Neural progenitor cell (in vitro differentiated cells): Measurements from ENCODE around the gene CYBC1. TPM values are rescaled to one million over a fixed set of nuclear protein-coding genes. Genes with fewer than 3 reads are reported as not detected.

Experiments used
- DNase-seq: peaks from one replicate; pipeline ENCODE4 v3.0.0-alpha.2; 2016; ENCODE audit warnings: low spot score
- H2AFZ ChIP-seq: fragments of 200-600 bp; sonication (generic); replicated peaks from 2 replicates; pipeline ENCODE4 v1.6.1; 2016; ENCODE audit warnings: antibody characterized with exemption
- H3F3A ChIP-seq: fragments of 200-600 bp; sonication (generic); 2 replicates; pipeline ENCODE4 v1.6.1; 2016; ENCODE audit warnings: antibody characterized with exemption, low read depth
- H3K27ac ChIP-seq: fragments of 200-600 bp; sonication (generic); 2 replicates; pipeline ENCODE4 v1.5.1; 2016; ENCODE audit warnings: mild to moderate bottlenecking
- H3K27me3 ChIP-seq: fragments of 200-600 bp; sonication (generic); 2 replicates; pipeline ENCODE4 v1.6.1; 2016; ENCODE audit warnings: mild to moderate bottlenecking, moderate library complexity
- H3K36me3 ChIP-seq: fragments of 200-600 bp; sonication (generic); 2 replicates; pipeline ENCODE4 v1.5.1; 2016
- H3K4me1 ChIP-seq: fragments of 200-600 bp; sonication (generic); 2 replicates; pipeline ENCODE4 v1.6.1; 2016; ENCODE audit warnings: mixed run types
- H3K4me2 ChIP-seq: fragments of 200-600 bp; sonication (generic); 2 replicates; pipeline ENCODE4 v1.6.1; 2016
- H3K4me3 ChIP-seq: fragments of 200-600 bp; sonication (generic); 2 replicates; pipeline ENCODE4 v1.5.1; 2016
- H3K79me2 ChIP-seq: fragments of 200-600 bp; sonication (generic); 2 replicates; pipeline ENCODE4 v1.6.1; 2016; ENCODE audit warnings: low read depth
- H3K9ac ChIP-seq: fragments of 200-600 bp; sonication (generic); 2 replicates; pipeline ENCODE4 v1.6.1; 2016
- H3K9me3 ChIP-seq: fragments of 200-600 bp; sonication (generic); 2 replicates; pipeline ENCODE4 v1.5.1; 2016; ENCODE audit warnings: low read depth
- H4K20me1 ChIP-seq: fragments of 200-600 bp; sonication (generic); 2 replicates; pipeline ENCODE4 v1.6.1; 2016; ENCODE audit warnings: low read depth
- H3K27ac Mint-ChIP-seq: 3 replicates; pipeline ENCODE4 v1.8.0; 2021; ENCODE audit warnings: mixed read lengths
- H3K27me3 Mint-ChIP-seq: 2 replicates; pipeline ENCODE4 v1.8.0; 2022; ENCODE audit warnings: low read depth, mild to moderate bottlenecking, inconsistent platforms, moderate library complexity, mixed read lengths; ENCODE audit not compliant: insufficient read depth
- H3K36me3 Mint-ChIP-seq: 3 replicates; pipeline ENCODE4 v1.8.0; 2021; ENCODE audit warnings: mixed read lengths
- H3K4me1 Mint-ChIP-seq: 3 replicates; pipeline ENCODE4 v1.8.0; 2021; ENCODE audit warnings: mixed read lengths
- H3K4me3 Mint-ChIP-seq: 3 replicates; pipeline ENCODE4 v1.8.0; 2021; ENCODE audit warnings: mild to moderate bottlenecking, moderate library complexity, mixed read lengths
- H3K9me3 Mint-ChIP-seq: 3 replicates; pipeline ENCODE4 v1.8.0; 2020; ENCODE audit warnings: mixed read lengths
- CTCF ChIP-seq: fragments of 200-600 bp; sonication (generic); IDR thresholded peaks from 2 replicates; pipeline ENCODE4 v1.5.1; 2017; ENCODE audit warnings: antibody characterized with exemption, mild to moderate bottlenecking
- EZH2 ChIP-seq: fragments of 200-600 bp; sonication (generic); IDR thresholded peaks from 2 replicates; pipeline ENCODE4 v1.6.1; 2017; ENCODE audit warnings: antibody characterized with exemption, mild to moderate bottlenecking, moderate library complexity
- EZH2phosphoT487 ChIP-seq: fragments of 200-600 bp; sonication (generic); IDR thresholded peaks from 2 replicates; pipeline ENCODE4 v1.6.1; 2017; ENCODE audit warnings: antibody characterized with exemption
- total RNA-seq: library from RNA; depleted of rRNA; stranded (reverse); fragments of >200 nt; gene quantifications from 2 replicates; pipeline ENCODE4 v1.2.3, GENCODE V29; 2015; ENCODE audit warnings: low replicate concordance

Gene CYBC1
- total RNA-seq, 1 donor from 2014 or later = 75.1 TPM

- no peak for DNase-seq
- H3K4me1 ChIP-seq = no peaks in the 10 kb centered on the region
- no peak overlapping the region for H2AFZ ChIP-seq
- no peak overlapping the region for H3K4me2 ChIP-seq
- H3K79me2 ChIP-seq = no peaks in the 10 kb centered on the region
- H3K4me1 Mint-ChIP-seq = peaks cover 7% of the 10 kb centered on the region
- no peaks in the 10 kb centered on the region for H3K9me3 Mint-ChIP-seq
- peaks cover 6% of the 10 kb centered on the region for H3K27me3 Mint-ChIP-seq
- no peak overlapping the region for H3K27ac Mint-ChIP-seq
- H3K4me3 ChIP-seq = no peak overlapping the region
- TF ChIP-seq EZH2phosphoT487 (no peak), CTCF (no peak), EZH2 (no peak)
- H3K27ac ChIP-seq = no peak overlapping the region
- H4K20me1 ChIP-seq = no peaks in the 10 kb centered on the region
- peaks cover 4% of the 10 kb centered on the region for H3K36me3 Mint-ChIP-seq
- no peaks in the 10 kb centered on the region for H3K36me3 ChIP-seq
- H3K27me3 ChIP-seq = no peaks in the 10 kb centered on the region
- peaks cover 4% of the 10 kb centered on the region for H3F3A ChIP-seq
- peak overlapping the region; percentile 35 for H3K4me3 Mint-ChIP-seq
- no peak overlapping the region for H3K9ac ChIP-seq
- H3K9me3 ChIP-seq = no peaks in the 10 kb centered on the region
Observed at GRCh38 chr17:82440469-82440981, 10.0 kb downstream of the CYBC1 start.

GRCh38 chr17:82439829-82440365 is 10.7 kb downstream of the CYBC1 start:
- peaks cover 4% of the 10 kb centered on the region for H3F3A ChIP-seq
- Mint-ChIP-seq H3K4me1 (peaks cover 7% of the 10 kb centered on the region), H3K9me3 (no peaks in the 10 kb centered on the region), H3K27ac (no peak overlapping the region), H3K4me3 (no peak overlapping the region), H3K36me3 (peaks cover 4% of the 10 kb centered on the region), H3K27me3 (peaks cover 6% of the 10 kb centered on the region)
- no peak overlapping the region for H2AFZ ChIP-seq
- H3K79me2 ChIP-seq = no peaks in the 10 kb centered on the region
- H3K4me2 ChIP-seq = no peak overlapping the region
- TF ChIP-seq CTCF (no peak), EZH2phosphoT487 (no peak), EZH2 (no peak)
- no peak overlapping the region for H3K27ac ChIP-seq
- no peak for DNase-seq
- no peaks in the 10 kb centered on the region for H3K36me3 ChIP-seq
- H4K20me1 ChIP-seq = no peaks in the 10 kb centered on the region
- H3K27me3 ChIP-seq = no peaks in the 10 kb centered on the region
- H3K4me3 ChIP-seq = no peak overlapping the region
- no peaks in the 10 kb centered on the region for H3K4me1 ChIP-seq
- H3K9ac ChIP-seq = no peak overlapping the region
- no peaks in the 10 kb centered on the region for H3K9me3 ChIP-seq

- H3K27ac Mint-ChIP-seq = no peak overlapping the region
- Histone ChIP-seq H3F3A (peaks cover 4% of the 10 kb centered on the region), H3K9ac (no peak overlapping the region), H3K27ac (no peak overlapping the region), H3K27me3 (no peaks in the 10 kb centered on the region), H3K4me2 (no peak overlapping the region), H3K36me3 (no peaks in the 10 kb centered on the region), H3K79me2 (no peaks in the 10 kb centered on the region), H3K4me3 (no peak overlapping the region), H3K4me1 (no peaks in the 10 kb centered on the region), H2AFZ (no peak overlapping the region), H3K9me3 (no peaks in the 10 kb centered on the region), H4K20me1 (no peaks in the 10 kb centered on the region)
- H3K4me1 Mint-ChIP-seq = peaks cover 7% of the 10 kb centered on the region
- no peaks in the 10 kb centered on the region for H3K9me3 Mint-ChIP-seq
- peaks cover 4% of the 10 kb centered on the region for H3K36me3 Mint-ChIP-seq
- H3K27me3 Mint-ChIP-seq = peaks cover 6% of the 10 kb centered on the region
- H3K4me3 Mint-ChIP-seq = no peak overlapping the region
- TF ChIP-seq EZH2 (no peak), EZH2phosphoT487 (no peak), CTCF (no peak)
- DNase-seq = no peak
Observed at GRCh38 chr17:82439194-82439828, 11.2 kb downstream of the CYBC1 start.
